GM10266 (cell line): ENCODE measurements around the gene DMWD.

ENCODE experiments used
- DNase-seq: peaks from one replicate; pipeline ENCODE4 v3.0.0; 2012; ENCODE audit errors: extremely low spot score
- CTCF ChIP-seq: IDR thresholded peaks from 2 replicates; pipeline ENCODE4 v1.5.1; 2012; ENCODE audit warnings: mild to moderate bottlenecking, low read depth; ENCODE audit not compliant: control insufficient read depth, insufficient read depth; ENCODE audit errors: missing control alignments

The DMWD gene

DNA sequence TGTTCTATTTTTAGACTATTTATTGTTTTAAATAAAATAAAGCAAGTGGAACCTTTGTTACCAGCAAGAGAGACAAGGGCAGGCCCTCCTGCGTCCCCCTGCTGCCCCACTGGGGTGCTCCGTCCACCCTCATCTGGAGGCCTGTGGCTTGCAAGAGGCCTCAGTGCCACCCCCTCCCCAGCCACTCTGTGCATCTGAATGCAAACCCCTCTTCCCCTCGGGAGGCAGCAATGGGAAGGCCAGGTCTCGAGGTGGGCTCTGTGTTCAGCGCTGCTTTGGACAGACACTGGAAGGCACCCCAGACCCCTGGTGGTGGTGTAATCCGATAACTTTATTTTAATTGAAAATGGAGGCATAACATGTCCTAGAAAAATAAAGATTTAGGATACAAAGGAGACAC, 28.2 kb downstream of the DMWD start:
- no peak for DNase-seq
- TF ChIP-seq CTCF = no peak

- no peak for DNase-seq
- no peak for TF ChIP-seq CTCF
Measured at GRCh38 chr19:45763691-45764294, 28.9 kb downstream of the DMWD start.

GRCh38 chr19:45762870-45763631, 29.6 kb downstream of the DMWD start:
- no peak for TF ChIP-seq CTCF
- no peak for DNase-seq

- TF ChIP-seq CTCF = no peak
- no peak for DNase-seq
Measured at GRCh38 chr19:45761714-45762113, 30.9 kb downstream of the DMWD start.

DNA sequence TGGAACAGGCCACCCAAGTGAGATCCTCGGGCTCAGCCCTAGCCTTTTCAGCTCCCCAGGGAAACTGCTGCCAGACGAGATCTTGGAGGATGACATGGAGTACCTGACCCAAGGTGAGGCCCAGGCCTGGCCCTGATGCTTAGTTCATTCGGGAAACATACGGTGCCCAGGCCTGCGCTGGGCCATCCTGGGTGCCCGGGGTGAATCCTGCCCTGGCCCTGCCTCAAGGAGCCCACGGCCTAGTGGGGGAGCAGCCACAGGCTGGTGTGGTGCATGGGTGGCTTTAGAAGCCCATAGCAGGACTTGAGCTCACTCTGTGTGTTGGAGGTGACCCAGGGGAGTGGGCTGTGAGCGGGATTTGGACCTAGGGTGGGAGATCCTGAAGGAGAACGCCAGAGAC, 33.7 kb downstream of the DMWD start:
- TF ChIP-seq CTCF = no peak
- no peak for DNase-seq

DNA sequence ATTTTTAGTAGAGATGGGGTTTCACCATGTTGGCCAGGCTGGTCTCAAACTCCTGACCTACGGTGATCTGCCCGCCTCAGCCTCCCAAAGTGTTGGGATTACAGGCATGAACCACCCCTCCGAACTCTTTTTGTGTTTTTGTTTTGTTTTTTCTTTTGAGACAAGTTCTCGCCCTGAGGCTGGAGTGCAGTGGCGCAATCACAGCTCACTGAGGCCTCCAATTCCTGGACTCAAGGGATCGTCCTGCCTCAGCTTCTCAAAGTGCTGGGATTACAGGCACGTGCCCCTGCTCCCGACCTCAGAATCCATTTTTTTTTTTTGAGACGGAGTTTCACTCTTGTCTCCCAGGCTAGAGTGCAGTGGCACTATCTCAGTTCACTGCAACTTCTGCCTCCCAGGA, 35.0 kb downstream of the DMWD start:
- DNase-seq = no peak
- TF ChIP-seq CTCF = no peak

DNA sequence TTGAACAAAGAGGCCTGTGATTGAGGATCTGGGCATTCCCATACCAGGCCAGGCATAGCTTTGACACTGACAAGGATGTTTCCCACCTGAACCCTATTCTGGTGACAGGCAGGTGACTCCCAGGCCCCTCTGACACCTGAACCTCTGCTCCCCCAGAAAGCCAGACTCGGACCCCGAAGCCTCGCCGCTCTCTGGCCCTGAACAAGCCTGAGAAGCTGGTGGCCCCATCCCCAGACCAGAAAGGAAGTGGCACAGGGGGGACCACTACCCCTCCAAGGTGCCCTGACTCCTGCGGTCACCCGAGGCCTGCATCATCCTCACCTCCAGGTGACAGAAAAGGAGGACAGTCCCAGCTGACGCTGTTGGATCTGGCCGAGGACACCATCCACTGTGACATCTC, 38.3 kb downstream of the DMWD start:
- TF ChIP-seq CTCF = no peak
- DNase-seq = no peak
